HG03558 (cell line): ENCODE data around the gene DEK.
"Not testable (repeated sequence)": the region's sequence is repeated elsewhere in the genome, so short reads cannot be mapped to it uniquely, and the experiment has no call there.

Experiments used
- ATAC-seq: cut with Tn5 transposase; IDR thresholded peaks from one replicate; pipeline ENCODE4 v1.9.1; 2021; ENCODE audit warnings: moderate number of reproducible peaks; ENCODE audit not compliant: unreplicated experiment; ENCODE audit errors: extremely low read depth

Gene DEK

GRCh38 chr6:18209539-18210197, 54.7 kb downstream of the DEK start:
- no peak for ATAC-seq

DNA sequence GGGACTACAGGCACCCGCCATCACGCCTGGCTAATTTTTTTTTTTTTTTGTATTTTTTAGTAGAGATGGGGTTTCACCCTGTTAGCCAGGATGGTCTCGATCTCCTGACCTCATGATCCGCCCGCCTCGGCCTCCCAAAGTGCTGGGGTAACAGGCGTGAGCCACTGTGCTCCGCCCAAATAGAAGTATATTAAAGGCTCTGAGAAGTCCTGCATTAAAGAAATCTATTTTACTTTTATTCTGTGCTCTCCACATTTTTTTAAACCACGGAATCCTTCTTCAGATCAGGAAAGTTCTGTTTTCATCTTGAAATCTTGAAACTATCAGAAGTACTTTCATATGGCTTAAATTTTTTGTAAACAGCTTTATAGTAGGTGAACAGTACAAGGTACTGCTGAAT, 55.6 kb downstream of the DEK start:
- ATAC-seq = not testable (repeated sequence)

- ATAC-seq = no peak
These were observed 56.4 kb downstream of the DEK start for GRCh38 chr6:18207949-18208348.

GRCh38 chr6:18207438-18207837, 56.9 kb downstream of the DEK start:
- no peak for ATAC-seq

DNA sequence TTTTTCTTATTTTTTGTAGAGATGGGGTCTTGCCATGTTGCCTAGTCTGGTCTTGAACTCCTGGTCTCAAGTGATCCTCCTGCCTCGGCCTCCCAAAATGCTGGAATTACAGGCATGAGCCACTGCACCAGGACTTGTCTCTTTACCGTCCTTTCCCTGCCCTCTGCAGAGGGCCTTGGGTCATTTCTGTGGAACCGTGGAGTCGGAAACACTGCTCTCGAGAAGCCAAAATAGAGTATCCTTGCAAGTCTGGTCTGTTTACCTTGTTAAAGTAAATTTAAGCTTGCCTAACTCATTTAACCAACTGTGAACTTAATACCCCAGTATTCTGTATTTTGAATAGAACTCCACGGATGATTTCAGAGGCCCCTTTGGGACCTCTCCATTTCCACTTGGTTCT, 57.7 kb downstream of the DEK start:
- ATAC-seq = no peak

DNA sequence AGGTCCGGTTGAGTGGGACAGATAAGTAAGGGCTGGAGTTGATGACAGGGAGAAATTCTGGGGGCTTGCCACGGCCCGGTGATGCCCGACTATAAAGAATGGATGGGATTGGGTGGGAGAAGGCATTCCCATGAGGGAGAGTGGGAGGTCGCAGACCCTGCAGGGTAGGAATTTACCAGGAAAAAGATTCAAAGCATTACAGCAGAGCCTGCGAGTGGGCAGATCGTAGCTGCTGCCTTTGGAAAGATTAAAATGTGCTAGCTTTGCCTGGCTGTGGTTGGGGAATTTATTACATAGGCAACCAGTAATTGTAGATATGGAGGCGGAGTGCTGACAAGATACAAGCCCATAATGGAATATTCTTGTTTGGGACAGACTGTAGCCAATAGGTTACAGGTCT, 59.6 kb downstream of the DEK start:
- no peak for ATAC-seq

- ATAC-seq = no peak
These were observed 60.5 kb downstream of the DEK start for GRCh38 chr6:18203786-18204185.

DNA sequence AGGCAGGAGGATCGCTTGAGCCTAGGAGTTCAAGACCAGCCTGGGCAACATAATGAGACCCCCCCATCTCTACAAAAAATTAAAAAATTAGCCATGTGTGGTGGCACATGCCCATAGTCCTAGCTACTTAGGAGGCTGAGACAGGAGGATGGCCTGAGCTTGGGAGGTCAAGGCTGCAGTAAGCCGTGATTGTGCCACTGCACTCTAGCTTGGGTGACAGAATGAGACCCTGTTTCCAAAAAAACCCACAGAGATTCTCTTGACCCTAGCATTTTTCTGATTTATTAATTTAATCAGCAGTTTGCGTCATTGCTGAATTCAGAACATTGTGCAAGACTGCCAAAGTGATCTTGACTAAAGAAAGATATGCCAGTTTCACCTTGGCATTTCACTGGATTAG, 72.3 kb downstream of the DEK start:
- no peak for ATAC-seq

GRCh38 chr6:18189196-18189595, 75.1 kb downstream of the DEK start:
- ATAC-seq = no peak

DNA sequence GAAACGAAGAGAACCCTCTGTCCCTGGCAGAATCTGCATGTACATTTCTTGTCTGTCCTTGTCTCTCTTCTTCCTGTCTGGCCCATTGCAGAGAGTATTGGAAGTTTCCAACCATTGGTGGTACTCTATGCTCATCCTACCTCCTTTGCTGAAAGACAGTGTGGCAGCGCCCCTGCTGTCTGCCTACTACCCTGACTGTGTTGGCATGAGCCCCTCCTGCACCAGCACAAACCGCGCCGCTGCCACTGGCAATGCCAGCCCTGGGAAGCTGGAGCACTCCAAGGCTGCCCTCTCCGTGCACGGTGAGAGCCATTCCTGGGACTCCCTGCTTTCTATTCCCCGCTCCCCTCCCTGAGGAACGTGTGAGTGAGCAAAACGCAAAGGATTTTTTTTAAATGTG, 76.6 kb downstream of the DEK start:
- no peak for ATAC-seq

- no peak for ATAC-seq
These were observed 77.6 kb downstream of the DEK start for GRCh38 chr6:18186540-18187250.

DNA sequence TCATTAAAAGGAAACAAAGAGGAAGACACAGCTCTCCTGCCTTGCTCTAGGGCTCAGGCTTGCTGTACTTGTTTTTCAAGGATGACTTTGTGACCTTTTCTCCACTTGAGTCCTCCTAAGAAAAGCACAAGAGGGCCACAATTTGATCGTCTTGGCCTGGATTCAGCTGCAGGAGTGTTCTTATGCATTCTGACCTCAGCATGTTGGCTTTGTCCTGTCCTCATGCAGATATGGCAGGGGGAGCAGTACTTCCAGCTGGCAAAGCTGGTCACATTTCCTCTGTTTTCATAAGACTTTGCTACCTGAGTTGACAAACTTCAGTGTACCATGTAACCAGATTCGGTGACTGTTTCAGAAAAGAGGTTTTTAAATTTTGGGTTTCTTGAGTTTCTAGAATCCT, 78.3 kb downstream of the DEK start:
- no peak for ATAC-seq

GRCh38 chr6:18185624-18186023, 78.7 kb downstream of the DEK start:
- no peak for ATAC-seq

GRCh38 chr6:18183766-18184165, 80.6 kb downstream of the DEK start:
- no peak for ATAC-seq

GRCh38 chr6:18182568-18182967, 81.8 kb downstream of the DEK start:
- no peak for ATAC-seq

GRCh38 chr6:18179770-18180356, 84.5 kb downstream of the DEK start:
- no peak for ATAC-seq

GRCh38 chr6:18178960-18179615, 85.2 kb downstream of the DEK start:
- ATAC-seq = no peak

GRCh38 chr6:18177286-18177965, 86.9 kb downstream of the DEK start:
- ATAC-seq = no peak

- not testable (repeated sequence) for ATAC-seq
These were observed 88.1 kb downstream of the DEK start for GRCh38 chr6:18176198-18176597.
